AG20443 (cell line): ENCODE results near the gene MIER3.
"Not testable (repeated sequence)": the region's sequence is repeated elsewhere in the genome, so short reads cannot be mapped to it uniquely, and the experiment has no call there.

Experiments used
- DNase-seq: peaks from one replicate; pipeline ENCODE4 v3.0.0; 2012; ENCODE audit warnings: low spot score, mixed read lengths

MIER3 gene, protein sequence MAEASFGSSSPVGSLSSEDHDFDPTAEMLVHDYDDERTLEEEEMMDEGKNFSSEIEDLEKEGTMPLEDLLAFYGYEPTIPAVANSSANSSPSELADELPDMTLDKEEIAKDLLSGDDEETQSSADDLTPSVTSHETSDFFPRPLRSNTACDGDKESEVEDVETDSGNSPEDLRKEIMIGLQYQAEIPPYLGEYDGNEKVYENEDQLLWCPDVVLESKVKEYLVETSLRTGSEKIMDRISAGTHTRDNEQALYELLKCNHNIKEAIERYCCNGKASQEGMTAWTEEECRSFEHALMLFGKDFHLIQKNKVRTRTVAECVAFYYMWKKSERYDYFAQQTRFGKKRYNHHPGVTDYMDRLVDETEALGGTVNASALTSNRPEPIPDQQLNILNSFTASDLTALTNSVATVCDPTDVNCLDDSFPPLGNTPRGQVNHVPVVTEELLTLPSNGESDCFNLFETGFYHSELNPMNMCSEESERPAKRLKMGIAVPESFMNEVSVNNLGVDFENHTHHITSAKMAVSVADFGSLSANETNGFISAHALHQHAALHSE

GRCh38 chr5:56951946-56952691 is at the start of gene MIER3:
Gene MIER3, minus strand, starts transcription at chr5:56952123. Its CDS starts 21 bp downstream, at chr5:56952102.
- DNase-seq = peak; percentile 97

- no peak for DNase-seq
Measured at GRCh38 chr5:56995596-56995995, 43.7 kb upstream of the MIER3 start.

DNA sequence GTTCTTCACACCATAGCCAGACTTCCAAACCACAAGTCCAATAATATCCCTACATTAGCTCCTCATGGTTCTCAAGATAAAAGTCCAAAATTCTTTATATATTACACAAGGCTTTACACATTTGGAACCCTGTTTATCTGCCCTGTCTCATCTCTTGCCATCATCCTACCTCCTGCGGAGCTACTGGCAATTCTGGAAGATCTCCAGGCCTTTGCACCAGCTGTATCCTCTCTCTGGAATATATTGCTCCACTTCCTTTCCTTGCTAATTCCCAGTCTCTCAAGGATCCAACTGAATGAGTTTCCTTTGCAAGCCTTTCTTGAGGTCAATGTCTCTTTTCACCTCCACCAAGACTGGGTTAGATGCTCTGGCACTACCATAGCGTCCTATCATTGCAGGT is 41.3 kb upstream of the MIER3 start:
- no peak for DNase-seq

DNA sequence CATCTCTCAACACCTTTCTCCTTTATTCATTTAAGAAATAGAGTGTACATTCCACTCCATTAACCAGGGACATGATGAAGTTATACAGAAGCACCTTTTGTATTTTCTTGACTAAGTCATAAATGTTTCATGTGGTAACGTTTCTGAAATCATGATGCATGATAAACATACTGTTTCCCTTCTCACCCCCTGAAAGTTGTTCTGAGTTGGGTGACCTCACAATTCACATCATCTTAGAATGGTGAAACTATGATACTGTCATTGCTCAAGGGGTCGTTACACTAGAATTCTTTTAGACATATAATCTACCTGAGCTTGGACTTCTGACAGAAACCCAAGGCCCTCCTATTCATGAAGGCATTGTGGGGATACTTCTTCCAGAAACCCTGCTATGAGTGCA is 37.8 kb upstream of the MIER3 start:
- no peak for DNase-seq

GRCh38 chr5:56988490-56988889 is 36.6 kb upstream of the MIER3 start:
- DNase-seq = no peak

DNA sequence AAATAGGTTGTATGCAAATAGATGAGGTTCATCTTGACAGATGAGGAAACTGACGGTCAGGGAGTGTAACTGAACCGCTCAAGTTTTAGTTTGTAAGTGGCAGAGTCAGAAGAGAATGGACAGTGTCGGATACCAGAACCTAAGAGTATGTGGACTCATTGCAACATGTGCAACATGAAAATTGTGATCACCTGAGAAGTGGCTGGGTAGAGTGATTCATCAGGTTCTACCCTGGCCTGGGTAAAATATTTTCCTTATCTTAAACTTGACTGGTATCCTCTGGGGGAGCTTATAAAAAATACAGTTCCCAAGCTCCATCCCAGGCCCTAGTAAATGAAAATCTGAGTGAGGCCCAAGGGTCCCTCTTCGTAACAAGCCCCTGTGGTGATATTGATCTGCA is 35.2 kb upstream of the MIER3 start:
- DNase-seq = no peak

DNA sequence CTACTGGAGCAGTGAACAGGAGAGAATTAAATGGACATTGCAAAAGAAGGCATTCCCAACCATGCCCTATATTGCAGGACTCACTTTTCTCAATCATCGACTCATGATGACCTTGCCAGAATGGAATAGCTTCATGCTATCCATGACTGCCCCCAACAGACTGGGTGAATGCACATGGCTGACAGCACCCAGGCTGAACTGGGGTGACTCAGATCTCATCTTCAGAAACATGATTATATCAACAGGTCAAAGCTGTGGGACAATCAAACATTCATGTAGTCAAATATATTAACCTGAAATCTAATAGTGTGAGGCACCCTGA is 34.7 kb upstream of the MIER3 start:
- DNase-seq = no peak

- no peak for DNase-seq
Measured at GRCh38 chr5:56985936-56986625, 34.2 kb upstream of the MIER3 start.

GRCh38 chr5:56984445-56984844 is 32.5 kb upstream of the MIER3 start:
- no peak for DNase-seq

DNA sequence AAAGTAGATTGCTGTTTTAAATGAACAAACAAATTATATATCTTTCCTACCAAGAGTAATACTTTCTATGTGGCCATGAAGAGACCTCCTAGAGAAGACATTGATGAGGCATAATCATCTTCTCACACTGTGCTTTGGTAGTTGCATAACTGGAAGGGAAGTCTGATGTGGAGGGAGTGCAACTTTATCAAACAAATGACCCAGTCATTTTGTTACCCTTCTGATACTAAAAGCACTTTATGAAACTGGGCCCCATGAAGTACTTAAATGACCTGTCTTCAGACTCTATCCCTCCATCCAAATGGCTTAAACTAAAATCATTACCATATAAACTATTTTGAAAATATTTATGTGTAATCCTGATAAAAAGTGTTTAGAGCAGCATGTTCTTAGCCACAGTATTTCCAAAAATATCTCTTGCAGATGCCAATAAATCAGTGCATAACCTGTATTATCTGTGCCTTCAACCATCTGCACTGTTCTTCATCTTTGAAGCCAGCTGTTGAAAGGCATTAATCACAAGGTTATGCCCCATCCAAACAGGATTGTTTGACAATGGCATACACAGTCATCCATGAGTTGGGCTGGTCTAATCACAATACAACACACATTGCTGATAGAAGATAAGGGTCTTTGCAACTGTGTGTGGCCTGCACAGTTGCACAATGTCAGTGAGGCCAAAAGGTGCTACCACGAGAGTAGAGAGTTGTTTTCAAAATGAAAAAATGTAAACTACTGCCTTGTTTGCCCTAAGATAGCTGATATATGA is 31.9 kb upstream of the MIER3 start:
- no peak for DNase-seq

GRCh38 chr5:56981548-56982315 is 29.8 kb upstream of the MIER3 start:
- no peak for DNase-seq

DNA sequence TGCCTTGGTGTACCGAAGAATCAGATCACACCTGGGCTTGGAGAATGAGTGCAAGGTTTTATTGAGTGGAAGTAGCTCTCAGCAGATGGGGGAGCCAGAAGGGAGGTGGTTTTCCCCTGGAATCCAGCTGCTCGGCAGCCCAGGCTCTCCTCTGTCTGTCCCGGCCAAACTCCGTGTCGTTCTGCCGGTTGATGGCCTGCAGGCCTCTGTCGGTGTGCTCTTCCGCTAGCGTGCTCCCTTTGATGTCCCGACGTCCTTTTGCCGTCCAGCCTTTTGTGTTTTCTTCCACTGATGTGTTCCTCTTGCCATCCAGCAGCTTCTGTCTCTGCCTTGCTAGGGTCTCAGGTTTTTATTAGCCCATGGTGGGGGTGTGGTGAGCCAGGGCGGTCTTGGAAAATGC is 28.0 kb upstream of the MIER3 start:
- no peak for DNase-seq

DNA sequence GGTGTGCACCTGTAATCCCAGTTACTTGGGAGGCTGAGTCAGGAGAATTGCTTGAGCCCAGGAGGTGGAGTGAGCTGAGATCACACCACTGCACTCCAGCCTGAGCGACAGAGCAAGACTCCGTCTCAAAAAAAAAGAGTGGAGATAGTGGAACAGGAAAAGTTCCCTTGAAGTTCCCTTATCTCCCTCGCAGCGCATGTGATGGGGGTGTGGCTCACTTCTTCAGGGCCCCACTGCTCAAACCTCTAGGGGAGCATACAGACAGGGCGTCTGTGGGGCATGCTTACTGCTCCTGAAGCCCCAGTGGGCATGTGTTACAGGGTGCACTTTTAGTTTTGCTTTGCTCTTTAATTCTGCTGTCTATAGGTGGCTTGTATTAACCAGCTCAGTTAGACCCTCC is 27.6 kb upstream of the MIER3 start:
- not testable (repeated sequence) for DNase-seq

GRCh38 chr5:56977822-56978221 is 25.9 kb upstream of the MIER3 start:
- DNase-seq = no peak

- DNase-seq = no peak
Measured at GRCh38 chr5:56977021-56977420, 25.1 kb upstream of the MIER3 start.

- no peak for DNase-seq
Measured at GRCh38 chr5:56974241-56974640, 22.3 kb upstream of the MIER3 start.

GRCh38 chr5:56973473-56973872 is 21.6 kb upstream of the MIER3 start:
- DNase-seq = no peak

- DNase-seq = no peak
Measured at GRCh38 chr5:56971275-56971674, 19.4 kb upstream of the MIER3 start.

DNA sequence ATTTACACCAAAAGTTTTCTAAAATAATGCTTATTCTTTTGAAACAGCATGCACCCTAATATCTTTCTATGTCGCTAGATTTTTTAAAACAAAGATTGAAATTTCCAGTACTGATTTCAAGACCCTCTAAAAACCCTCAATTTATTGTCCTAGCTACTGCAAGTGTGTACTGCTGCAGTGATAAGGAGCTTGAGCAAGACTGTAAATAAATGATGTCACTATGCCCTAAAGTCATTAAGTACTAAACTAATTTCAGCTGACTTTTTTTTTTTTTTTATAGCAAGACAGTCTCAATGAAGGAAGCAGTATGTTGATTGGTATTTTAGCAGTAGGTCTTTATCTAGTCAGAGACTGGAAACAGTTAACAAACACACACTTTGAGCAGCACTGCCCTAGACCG is 12.2 kb upstream of the MIER3 start:
- DNase-seq = no peak

DNA sequence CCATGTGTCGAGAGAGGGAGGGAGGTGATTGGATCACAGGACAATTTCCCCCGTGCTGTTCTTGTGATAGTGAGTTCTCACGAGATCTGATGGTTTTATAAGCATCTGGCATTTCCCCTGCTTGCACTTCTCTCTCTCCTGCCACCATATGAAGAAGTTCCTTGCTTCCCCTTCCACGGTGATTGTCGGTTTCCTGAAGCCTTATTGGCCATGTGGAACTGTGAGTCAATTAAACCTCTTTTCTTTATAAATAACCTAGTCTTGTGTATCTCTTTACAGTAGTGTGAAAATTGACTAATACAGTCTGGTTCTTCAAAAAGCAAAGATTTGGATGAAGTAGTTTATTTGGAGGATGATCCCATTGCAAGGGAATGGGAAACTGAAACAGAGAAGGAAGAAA is 11.3 kb upstream of the MIER3 start:
- no peak for DNase-seq

DNA sequence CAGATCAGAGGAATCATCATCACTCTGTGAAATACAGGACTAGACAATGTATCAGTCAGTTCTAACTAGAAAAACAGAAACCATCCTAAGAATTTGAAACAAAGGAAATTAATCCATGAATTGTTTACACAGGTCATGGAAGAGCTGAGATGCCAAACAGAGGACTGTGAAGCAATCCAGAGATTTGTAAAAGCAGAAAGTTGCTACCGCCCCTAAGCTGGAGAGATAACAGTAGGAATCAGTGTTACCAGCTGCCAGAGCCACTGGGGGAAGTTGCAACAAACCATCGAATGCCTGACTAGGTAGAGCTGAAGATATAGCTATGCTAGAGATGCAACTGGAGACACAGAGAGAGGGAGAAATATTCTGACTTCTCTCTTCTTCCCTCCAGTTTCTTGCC is 10.4 kb upstream of the MIER3 start:
- DNase-seq = no peak
